Measurements from ENCODE around the gene CFAP57.

GRCh38 chr1:43227143-43227764 lies 55.1 kb downstream of the CFAP57 start:
- TF ChIP-seq EZH2 (IDR thresholded peaks at IDR 0.05; ENCODE audit: borderline replicate concordance, low read depth, low read length, severe bottlenecking) (no peak), CTCF (IDR thresholded peaks at IDR 0.05; ENCODE audit: borderline replicate concordance, extremely low read depth, low read length, poor library complexity, severe bottlenecking) (peak; percentile 99)
